ENCODE results near the gene ANGPTL7.

DNA sequence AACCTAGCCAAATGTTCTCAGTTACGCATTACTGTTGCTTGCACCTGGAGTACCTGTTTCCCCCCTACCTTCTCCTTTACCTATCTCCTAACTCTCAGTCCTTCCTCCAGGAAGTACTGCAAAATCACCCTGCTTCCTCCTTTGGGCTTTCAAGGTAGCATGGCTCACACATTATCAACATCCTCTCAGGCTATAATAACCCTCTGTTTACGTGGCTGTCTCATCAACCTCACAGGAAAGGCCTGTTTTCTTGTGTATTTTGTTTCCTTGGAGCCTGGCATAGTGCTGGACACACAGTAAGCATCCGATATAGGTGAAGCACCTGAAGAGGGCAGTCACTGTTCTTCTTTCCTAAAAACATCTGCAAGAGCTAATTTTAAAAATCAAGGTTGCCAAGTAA is 32.7 kb upstream of the ANGPTL7 start:
- TF ChIP-seq, protein P1, sequence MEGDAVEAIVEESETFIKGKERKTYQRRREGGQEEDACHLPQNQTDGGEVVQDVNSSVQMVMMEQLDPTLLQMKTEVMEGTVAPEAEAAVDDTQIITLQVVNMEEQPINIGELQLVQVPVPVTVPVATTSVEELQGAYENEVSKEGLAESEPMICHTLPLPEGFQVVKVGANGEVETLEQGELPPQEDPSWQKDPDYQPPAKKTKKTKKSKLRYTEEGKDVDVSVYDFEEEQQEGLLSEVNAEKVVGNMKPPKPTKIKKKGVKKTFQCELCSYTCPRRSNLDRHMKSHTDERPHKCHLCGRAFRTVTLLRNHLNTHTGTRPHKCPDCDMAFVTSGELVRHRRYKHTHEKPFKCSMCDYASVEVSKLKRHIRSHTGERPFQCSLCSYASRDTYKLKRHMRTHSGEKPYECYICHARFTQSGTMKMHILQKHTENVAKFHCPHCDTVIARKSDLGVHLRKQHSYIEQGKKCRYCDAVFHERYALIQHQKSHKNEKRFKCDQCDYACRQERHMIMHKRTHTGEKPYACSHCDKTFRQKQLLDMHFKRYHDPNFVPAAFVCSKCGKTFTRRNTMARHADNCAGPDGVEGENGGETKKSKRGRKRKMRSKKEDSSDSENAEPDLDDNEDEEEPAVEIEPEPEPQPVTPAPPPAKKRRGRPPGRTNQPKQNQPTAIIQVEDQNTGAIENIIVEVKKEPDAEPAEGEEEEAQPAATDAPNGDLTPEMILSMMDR (IDR thresholded peaks at IDR 0.05; ENCODE audit: low read length): no peak
- no peak for TF ChIP-seq EZH2phosphoT487 (IDR thresholded peaks at IDR 0.05; ENCODE audit: low read length)
